K562 (cell line): ENCODE data around the gene GPR108. TPM values are rescaled to one million over a fixed set of nuclear protein-coding genes. Genes with fewer than 3 reads are reported as not detected.
A peak's percentile ranks its signal among the peaks of the same experiment; 100 is the strongest.

Experiments
- ATF2 ChIP-seq: sonication (generic); formaldehyde crosslinking; IDR thresholded peaks from 2 replicates; pipeline ENCODE4 v1.8.1; 2022; ENCODE audit warnings: missing genetic modification reagents
- CREB5 ChIP-seq: fragments of 250-450 bp; sonication (Bioruptor Pico); IDR thresholded peaks from 2 replicates; pipeline ENCODE4 v1.5.0; 2020; ENCODE audit warnings: mild to moderate bottlenecking
- FOSL1 ChIP-seq: fragments of 200-800 bp; sonication (Bioruptor generic); conservative IDR thresholded peaks from 2 replicates; pipeline ENCODE4 v1.6.1; 2016; ENCODE audit warnings: missing genetic modification characterization, missing compliant biosample characterization
- GATA2 ChIP-seq: sonication (generic); formaldehyde crosslinking; IDR thresholded peaks from 2 replicates; pipeline ENCODE4 v1.4.0; 2020; ENCODE audit warnings: mild to moderate bottlenecking, missing genetic modification reagents
- HOMEZ ChIP-seq: fragments of 250-450 bp; sonication (Bioruptor Pico); IDR thresholded peaks from 2 replicates; pipeline ENCODE4 v1.4.0; 2020; ENCODE audit warnings: mild to moderate bottlenecking, moderate library complexity
- KLF1 ChIP-seq: fragments of 450-650 bp; IDR thresholded peaks from 2 replicates; pipeline ENCODE4 v1.6.1; 2016; ENCODE audit warnings: missing genetic modification characterization, missing compliant biosample characterization
- NFXL1 ChIP-seq: fragments of 450-650 bp; formaldehyde crosslinking; IDR thresholded peaks from 2 replicates; pipeline ENCODE4 v1.4.0; 2021; ENCODE audit warnings: mild to moderate bottlenecking
- NRF1 ChIP-seq, 2 experiments: fragments of 450-650 bp; IDR thresholded peaks in 1 of 2; conservative IDR thresholded peaks in 1 of 2; 2 replicates each; pipeline ENCODE4 v1.6.1; 2014; ENCODE audit warnings: mild to moderate bottlenecking in 2 of 2
- RFX5 ChIP-seq: IDR thresholded peaks from 2 replicates; pipeline ENCODE4 v1.6.1; 2011; ENCODE audit warnings: low read depth, mild to moderate bottlenecking, improper control_type of control experiment, low read length
- SMARCB1 ChIP-seq: IDR thresholded peaks from 2 replicates; pipeline ENCODE4 v1.6.1; 2011; ENCODE audit warnings: improper control_type of control experiment, low read depth; ENCODE audit not compliant: insufficient read length
- SNRNP70 ChIP-seq: fragments of 200-400 bp; formaldehyde crosslinking; optimal IDR thresholded peaks from 2 replicates; pipeline ENCODE3; 2017; ENCODE audit warnings: low read depth, low read length
- TAL1 ChIP-seq: fragments of 450-650 bp; IDR thresholded peaks from 2 replicates; pipeline ENCODE4 v1.6.1; 2016; ENCODE audit warnings: mild to moderate bottlenecking
- TFE3 ChIP-seq: fragments of 450-650 bp; formaldehyde crosslinking; IDR thresholded peaks from 2 replicates; pipeline ENCODE4 v1.4.0; 2020; ENCODE audit warnings: mild to moderate bottlenecking, mixed read lengths
- USF1 ChIP-seq: sonication (generic); formaldehyde crosslinking; IDR thresholded peaks from 2 replicates; pipeline ENCODE4 v1.9.0; 2022; ENCODE audit warnings: mild to moderate bottlenecking, missing genetic modification reagents
- ZBTB43 ChIP-seq: sonication (generic); formaldehyde crosslinking; IDR thresholded peaks from 2 replicates; pipeline ENCODE4 v1.8.0; 2023; ENCODE audit warnings: mild to moderate bottlenecking, missing genetic modification reagents
- ZNF12 ChIP-seq: sonication (generic); formaldehyde crosslinking; IDR thresholded peaks from 2 replicates; pipeline ENCODE4 v1.4.0; 2020; ENCODE audit warnings: mild to moderate bottlenecking, missing genetic modification reagents
- ZNF277 ChIP-seq: fragments of 250-450 bp; sonication (Bioruptor Pico); IDR thresholded peaks from 2 replicates; pipeline ENCODE4 v1.8.0; 2022; ENCODE audit warnings: inconsistent platforms, mild to moderate bottlenecking, moderate library complexity, borderline replicate concordance
- ZNF717 ChIP-seq: fragments of 250-450 bp; sonication (Bioruptor Pico); IDR thresholded peaks from 2 replicates; pipeline ENCODE4 v1.5.0; 2021
- polyA plus RNA-seq, 8 experiments: library from polyadenylated mRNA; depleted of rRNA in 4 of 8; stranded (reverse) in 5 of 8; unstranded in 3 of 8; fragments of >200 nt; fragmentation: Nextera tagmentation in 2 of 8; fragmentation: Illumina TruSeq in 1 of 8; extraction: Ambion mirVana in 2 of 8; extraction: Trizol in 1 of 8; gene quantifications; 2 replicates each; pipeline versions ENCODE4 v1.2.1 to v1.2.3, GENCODE V29; 2011 to 2014; ENCODE audit warnings: inconsistent platforms in 1 of 8, missing spikeins in 1 of 8
- total RNA-seq, 7 experiments: library from RNA; depleted of rRNA in 6 of 7; stranded (reverse); fragments of >200 nt in 6 of 7; fragmentation: Illumina TruSeq in 2 of 7; extraction: Trizol in 2 of 7; gene quantifications; 2 replicates each; pipeline versions ENCODE4 v1.2.1 to v1.2.3, GENCODE V29; 2011 to 2021; ENCODE audit warnings: low replicate concordance in 1 of 7

Gene GPR108
- total and polyA plus RNA-seq, 9 of the 15 experiments (the other 6 are each of a cell fraction or from before 2014, with no cell fraction given) = 2.4 to 33.2 (median 24.4) TPM

- TF ChIP-seq ZNF12 (CRISPR knock-in tag) = no peak
- no peak for TF ChIP-seq SNRNP70
- no peak for TF ChIP-seq TFE3
- TF ChIP-seq RFX5 = no peak
- TF ChIP-seq TAL1 = no peak
- TF ChIP-seq NFXL1 (CRISPR knock-in tag) = no peak
- TF ChIP-seq ZNF277 = no peak
- no peak for TF ChIP-seq USF1 (CRISPR knock-in tag)
- no peak for TF ChIP-seq CREB5 (CRISPR knock-in tag)
- TF ChIP-seq ZNF717 (CRISPR knock-in tag) = no peak
- TF ChIP-seq SMARCB1 = no peak
- TF ChIP-seq NRF1 (conservative IDR thresholded peaks at IDR 0.05 in 1 of 2, IDR thresholded peaks at IDR 0.05 in 1 of 2) = no peak
- TF ChIP-seq ZBTB43 (CRISPR knock-in tag) = no peak
- no peak for TF ChIP-seq FOSL1 (tag)
- TF ChIP-seq ATF2 (CRISPR knock-in tag) = no peak
- 0 out of 2 replicates have a peak, but pooled peaks have one; percentile 19 for TF ChIP-seq KLF1 (tag)
- no peak for TF ChIP-seq HOMEZ (CRISPR knock-in tag)
- TF ChIP-seq GATA2 (CRISPR knock-in tag) = no peak
These were observed 34.9 kb upstream of the GPR108 start, which contains the start of gene VAV1 (continued) for GRCh38 chr19:6772028-6772865.
